ENCODE results near the gene ARHGAP25. TPM values are rescaled to one million over a fixed set of nuclear protein-coding genes. Genes with fewer than 3 reads are reported as not detected.

Gene ARHGAP25
- polyA plus RNA-seq, 1 experiment = 0.55 TPM

- Histone ChIP-seq H3K27ac (ENCODE audit: low read depth, low read length) (no peak overlapping the region), H3K27me3 (ENCODE audit: control insufficient read depth, insufficient read depth, low read length) (no peaks in the 10 kb centered on the region), H3K4me3 (ENCODE audit: low read depth, low read length) (no peak overlapping the region), H3K9me3 (ENCODE audit: control insufficient read depth, insufficient read depth, low read length) (peaks cover 3% of the 10 kb centered on the region; the same call in 1 of the 2 replicates)
- DNase-seq (ENCODE audit: low read depth, low spot score) = no peak
- TF ChIP-seq CTCF (IDR thresholded peaks at IDR 0.05; ENCODE audit: low read depth, low read length) = no peak
- POLR2A ChIA-PET = no interaction called here
- CTCF ChIA-PET = interaction anchor here (1.4 kb wide), 1 partner anchor 18 kb away, joined by 7 read pairs; no protein-coding TSS in a partner anchor
Measured at GRCh38 chr2:68769586-68770270, 35.1 kb downstream of the ARHGAP25 start.

- no peaks in the 10 kb centered on the region for H3K27me3 ChIP-seq (ENCODE audit: control insufficient read depth, insufficient read depth, low read length)
- H3K4me3 ChIP-seq (ENCODE audit: low read depth, low read length) = no peak overlapping the region
- peaks cover 6% of the 10 kb centered on the region; the same call in 1 of the 2 replicates for H3K9me3 ChIP-seq (ENCODE audit: control insufficient read depth, insufficient read depth, low read length)
- POLR2A ChIA-PET = no interaction called here
- no peak for DNase-seq (ENCODE audit: low read depth, low spot score)
- H3K27ac ChIP-seq (ENCODE audit: low read depth, low read length) = no peak overlapping the region
- TF ChIP-seq CTCF (IDR thresholded peaks at IDR 0.05; ENCODE audit: low read depth, low read length) = no peak
- CTCF ChIA-PET = interaction anchor here (0.6 to 1.4 kb wide), 2 partner anchors 10 to 19 kb away, joined by 3 to 7 read pairs; no protein-coding TSS in a partner anchor
Measured at GRCh38 chr2:68770271-68771111, 35.9 kb downstream of the ARHGAP25 start.

- TF ChIP-seq CTCF (IDR thresholded peaks at IDR 0.05; ENCODE audit: low read depth, low read length) = no peak
- POLR2A ChIA-PET = no interaction called here
- CTCF ChIA-PET = interaction anchor here (1.4 kb wide), 1 partner anchor 19 kb away, joined by 7 read pairs; no protein-coding TSS in a partner anchor
- Histone ChIP-seq H3K9me3 (ENCODE audit: control insufficient read depth, insufficient read depth, low read length) (peaks cover 6% of the 10 kb centered on the region; the same call in 1 of the 2 replicates), H3K27me3 (ENCODE audit: control insufficient read depth, insufficient read depth, low read length) (no peaks in the 10 kb centered on the region), H3K27ac (ENCODE audit: low read depth, low read length) (no peak overlapping the region), H3K4me3 (ENCODE audit: low read depth, low read length) (no peak overlapping the region)
- DNase-seq (ENCODE audit: low read depth, low spot score) = no peak
Measured at GRCh38 chr2:68771211-68771751, 36.7 kb downstream of the ARHGAP25 start.

- H3K4me3 ChIP-seq (ENCODE audit: low read depth, low read length) = no peak overlapping the region
- ChIA-PET POLR2A (no interaction called here), CTCF (interaction anchor here (1.8 kb wide), 1 partner anchor 20 kb away, joined by 6 read pairs; no protein-coding TSS in a partner anchor)
- no peak for TF ChIP-seq CTCF (IDR thresholded peaks at IDR 0.05; ENCODE audit: low read depth, low read length)
- H3K9me3 ChIP-seq (ENCODE audit: control insufficient read depth, insufficient read depth, low read length) = peaks cover 6% of the 10 kb centered on the region; the same call in 1 of the 2 replicates
- H3K27ac ChIP-seq (ENCODE audit: low read depth, low read length) = no peak overlapping the region
- no peaks in the 10 kb centered on the region for H3K27me3 ChIP-seq (ENCODE audit: control insufficient read depth, insufficient read depth, low read length)
- no peak for DNase-seq (ENCODE audit: low read depth, low spot score)
Measured at GRCh38 chr2:68772109-68772508, 37.5 kb downstream of the ARHGAP25 start.

Measured in AG04450 (cell line).